ENCODE measurements around the gene ZNF526.

- TF ChIP-seq POLR2A (IDR thresholded peaks at IDR 0.05): no peak
- TF ChIP-seq CTCF (IDR thresholded peaks at IDR 0.05): no peak
Observed at GRCh38 chr19:42248270-42249148, 28.4 kb downstream of the ZNF526 start.
